Pancreas (tissue), 10 donors: ENCODE data around the gene ZP2. TPM values are rescaled to one million over a fixed set of nuclear protein-coding genes. Genes with fewer than 3 reads are reported as not detected.

ENCODE experiments used
- ATAC-seq, 4 donors: fragments of 200-7000 bp; cut with Tn5 transposase; one replicate each; pipeline versions ENCODE4 v1.8.0 to v1.9.1; 2020; ENCODE audit warnings: mild to moderate bottlenecking in 4 of 4, moderate library complexity in 4 of 4
- DNase-seq, 6 donors: peaks; one replicate each; pipeline ENCODE4 v3.0.0-alpha.2; 2020
- FAIRE-seq: peaks from 2 replicates; lab custom pipeline; 2012; peaks lifted over from hg19 to GRCh38; lab: Jason Lieb, UNC
- H3K27ac ChIP-seq, 4 donors: fragments of 200-600 bp; sonication (generic); 1 replicate in 3 of 4; 2 replicates in 1 of 4; pipeline versions ENCODE4 v1.5.0 to v1.8.0; 2020
- H3K27me3 ChIP-seq, 4 donors: fragments of 200-600 bp; one replicate each; pipeline ENCODE4 v1.8.0; 2021
- H3K36me3 ChIP-seq, 3 donors: fragments of 200-600 bp; sonication (generic) in 1 of 3; one replicate each; pipeline versions ENCODE4 v1.5.0 to v1.8.0; 2020 to 2021
- H3K4me1 ChIP-seq, 3 donors: fragments of 200-600 bp; one replicate each; pipeline ENCODE4 v1.8.0; 2021
- H3K4me3 ChIP-seq, 4 donors: fragments of 200-600 bp; sonication (generic) in 2 of 4; one replicate each; pipeline versions ENCODE4 v1.5.0 to v1.8.0; 2020 to 2021
- H3K9me3 ChIP-seq, 4 donors: fragments of 200-600 bp; one replicate each; pipeline ENCODE4 v1.8.0; 2021
- CTCF ChIP-seq, 4 donors: fragments of 200-600 bp; sonication (generic) in 3 of 4; IDR thresholded peaks; one replicate each; pipeline versions ENCODE4 v1.5.0 to v1.8.0; 2021; ENCODE audit warnings: antibody characterized with exemption in 4 of 4
- WGBS, 2 donors: extraction: QIAGEN DNeasy Blood & Tissue Kit; methylation state at CpG; one replicate each; pipeline ENCODE4 v1.1.7; 2013; 5-methylcytosine and 5-hydroxymethylcytosine counted together
- intact Hi-C, 3 donors: fragments of 100-400 bp; cut with DNase I; formaldehyde crosslinking; loops; one replicate each; pipeline versions ENCODE4 v1.11.1 to v1.14.2; 2022
- polyA plus RNA-seq, 2 donors: library from polyadenylated mRNA; stranded (reverse); fragments of 200-250 nt; gene quantifications; one replicate each; pipeline ENCODE4 v1.2.3, GENCODE V29; 2013
- total RNA-seq, 6 donors: library from RNA; stranded (reverse); fragmentation: NEBNext Ultra II Directional in 4 of 6; extraction: Animal tissue kit (Norgen Biotek cat#: 25700) in 4 of 6; gene quantifications; one replicate each; pipeline versions ENCODE4 v1.2.1 to v1.2.4, GENCODE V29; 2021 to 2023
- donor health status: healthy with polysubstance abuse.
- donor health status: DM: no; HTN: no; CAD: no; lungs with moderate emphysema.
- donor health status: DM: no; HTN: no; CAD: no.
- donor health status: control.
- donor health status: control.
- donor health status: Bipolar disorder and iron deficiency.
- donor health status: DM: yes; HTN: yes; CAD: no.
- donor health status: DM: no; HTN: no; CAD: no.
- donor health status: DM: no; HTN: no; CAD: no.
- donor health status: DM: yes; HTN: yes; CAD: no.

ZP2 gene
- total and polyA plus RNA-seq, 8 donors = not detected

- no peak for FAIRE-seq
- DNase-seq = no peak
- Histone ChIP-seq H3K9me3 (no peaks in the 10 kb centered on the region), H3K27ac (no peak overlapping the region), H3K4me1 (no peaks in the 10 kb centered on the region), H3K27me3 (no peaks in the 10 kb centered on the region), H3K36me3 (no peaks in the 10 kb centered on the region), H3K4me3 (no peak overlapping the region)
- no peak for TF ChIP-seq CTCF (IDR thresholded peaks at IDR 0.05)
- no peak for ATAC-seq
- WGBS, 2 donors = 35 to 49% methylated on average over 6 of the region's 6 CpGs
- intact Hi-C loops = loop anchor here in 1 of 3 donors (10.0 kb wide), 1 partner anchor 100 kb away; no protein-coding TSS in a partner anchor
These were observed 16.5 kb downstream of the ZP2 start for GRCh38 chr16:21194771-21195301.

- no peaks in the 10 kb centered on the region for H3K4me1 ChIP-seq
- H3K27ac ChIP-seq = no peak overlapping the region
- no peaks in the 10 kb centered on the region for H3K27me3 ChIP-seq
- FAIRE-seq (no peak), ATAC-seq (no peak), DNase-seq (no peak)
- no peaks in the 10 kb centered on the region for H3K36me3 ChIP-seq
- intact Hi-C loops = loop anchor here in 1 of 3 donors (10.0 kb wide), 1 partner anchor 102 kb away; no protein-coding TSS in a partner anchor
- H3K4me3 ChIP-seq = no peak overlapping the region
- WGBS, 2 donors = 71 to 79% methylated on average over 1 of the region's 1 CpG
- no peaks in the 10 kb centered on the region for H3K9me3 ChIP-seq
- TF ChIP-seq CTCF (IDR thresholded peaks at IDR 0.05) = no peak
These were observed 18.4 kb downstream of the ZP2 start for GRCh38 chr16:21192991-21193390.

GRCh38 chr16:21190599-21190998, 20.8 kb downstream of the ZP2 start:
- H3K27ac ChIP-seq = no peak overlapping the region
- no peak for TF ChIP-seq CTCF (IDR thresholded peaks at IDR 0.05)
- intact Hi-C loops = loop anchor here in 1 of 3 donors (10.0 kb wide), 1 partner anchor 104 kb away; no protein-coding TSS in a partner anchor

GRCh38 chr16:21190013-21190412, 21.4 kb downstream of the ZP2 start:
- FAIRE-seq (no peak), DNase-seq (no peak), ATAC-seq (no peak)
- Histone ChIP-seq H3K36me3 (no peaks in the 10 kb centered on the region), H3K4me1 (no peaks in the 10 kb centered on the region), H3K27me3 (no peaks in the 10 kb centered on the region), H3K9me3 (no peaks in the 10 kb centered on the region), H3K4me3 (no peak overlapping the region), H3K27ac (no peak overlapping the region)
- intact Hi-C loops = loop anchor here in 1 of 3 donors (10.0 kb wide), 1 partner anchor 105 kb away; no protein-coding TSS in a partner anchor
- WGBS, 2 donors = 84 to 89% methylated on average over 4 of the region's 4 CpGs
- no peak for TF ChIP-seq CTCF (IDR thresholded peaks at IDR 0.05)

More at GRCh38 chr16:21190599-21190998, 20.8 kb downstream of the ZP2 start:
- no peaks in the 10 kb centered on the region for H3K27me3 ChIP-seq
- no peak for FAIRE-seq
- no peaks in the 10 kb centered on the region for H3K36me3 ChIP-seq
- H3K9me3 ChIP-seq = no peaks in the 10 kb centered on the region
- no peak for DNase-seq
- no peak for ATAC-seq
- no peak overlapping the region for H3K4me3 ChIP-seq
- no peaks in the 10 kb centered on the region for H3K4me1 ChIP-seq

- no peak overlapping the region for H3K4me3 ChIP-seq
These were observed 22.1 kb downstream of the ZP2 start for GRCh38 chr16:21189311-21189710.

More at GRCh38 chr16:21189311-21189710, 22.1 kb downstream of the ZP2 start:
- FAIRE-seq (no peak), DNase-seq (no peak), ATAC-seq (no peak)
- Histone ChIP-seq H3K9me3 (no peaks in the 10 kb centered on the region), H3K27me3 (no peaks in the 10 kb centered on the region), H3K27ac (no peak overlapping the region), H3K4me1 (no peaks in the 10 kb centered on the region), H3K36me3 (no peaks in the 10 kb centered on the region)
- WGBS, 2 donors = 47 to 50% methylated on average over 5 of the region's 5 CpGs
- no peak for TF ChIP-seq CTCF (IDR thresholded peaks at IDR 0.05)
- intact Hi-C loops = loop anchor here in 1 of 3 donors (10.0 kb wide), 1 partner anchor 95 kb away; no protein-coding TSS in a partner anchor
